ENCODE data around the gene RGMB. TPM values are rescaled to one million over a fixed set of nuclear protein-coding genes. Genes with fewer than 3 reads are reported as not detected.

Gene RGMB
- total RNA-seq (2022) (34.5 and 35.8 TPM in 2 replicates), Bru-seq, nascent RNA (percentile 92 among the genes with signal in this experiment), BruChase-seq, experiment 1, labeled RNA remaining after a 6-hour chase (percentile 69 among the genes with signal in this experiment), BruChase-seq, experiment 2, labeled RNA remaining after a 2-hour chase (percentile 90 among the genes with signal in this experiment)
- long read RNA-seq, transcript RGMB-207 (3 exons, 2,052 nt): major isoform, 11 of 18 reads
- long read RNA-seq, partial matches to known transcripts: 2 of 18 reads
- long read RNA-seq, other reads (novel, unspliced or antisense): 5 of 18 reads

- TF ChIP-seq CTCF (IDR thresholded peaks at IDR 0.05; ENCODE audit: unreplicated experiment): no peak
Observed at GRCh38 chr5:98773464-98774191, at the start of gene RGMB. Gene RGMB, plus strand, starts transcription at chr5:98773663. Its CDS starts 408 bp downstream, at chr5:98774071.

GRCh38 chr5:98726258-98726657 lies 47.2 kb upstream of the RGMB start:
- no peaks in the 10 kb centered on the region for H3K36me3 Mint-ChIP-seq (ENCODE audit: insufficient read depth, unreplicated experiment)
- H3K4me1 Mint-ChIP-seq (ENCODE audit: low read depth, unreplicated experiment): no peaks in the 10 kb centered on the region
- intact Hi-C loops (cut with micrococcal nuclease; ENCODE audit: unreplicated experiment): no loop called here
- BruUV-seq (replicated peaks): no TSS peak
- no peak overlapping the region for H3K4me3 Mint-ChIP-seq (ENCODE audit: low read depth, unreplicated experiment)
- no peaks in the 10 kb centered on the region for H3K27me3 Mint-ChIP-seq (ENCODE audit: unreplicated experiment)
- H3K9me3 Mint-ChIP-seq (ENCODE audit: low read depth, unreplicated experiment): no peaks in the 10 kb centered on the region
- CTCF ChIA-PET: interaction anchor here (0.7 kb wide), 1 partner anchor 34 kb away, joined by 3 read pairs; no protein-coding TSS in a partner anchor
- TF ChIP-seq CTCF (IDR thresholded peaks at IDR 0.05; ENCODE audit: unreplicated experiment): no peak
- H3K27ac Mint-ChIP-seq (ENCODE audit: unreplicated experiment): no peak overlapping the region
- DNase-seq: no peak

More at GRCh38 chr5:98773464-98774191, at the start of gene RGMB:
- no peaks in the 10 kb centered on the region for H3K9me3 Mint-ChIP-seq (ENCODE audit: low read depth, unreplicated experiment)
- BruUV-seq (replicated peaks): no TSS peak
- no peaks in the 10 kb centered on the region for H3K27me3 Mint-ChIP-seq (ENCODE audit: unreplicated experiment)
- peaks cover 73% of the 10 kb centered on the region for H3K36me3 Mint-ChIP-seq (ENCODE audit: insufficient read depth, unreplicated experiment)
- H3K27ac Mint-ChIP-seq (ENCODE audit: unreplicated experiment): peak within 1 kb of the TSS; percentile 70
- peak within 1 kb of the TSS; percentile 82 for H3K4me3 Mint-ChIP-seq (ENCODE audit: low read depth, unreplicated experiment)
- intact Hi-C loops (cut with micrococcal nuclease; ENCODE audit: unreplicated experiment): loop anchor here (1.0 to 10.0 kb wide), 5 partner anchors 54 to 1591 kb away; partner anchors contain the start of gene RIOK2
- DNase-seq: peak; percentile 99
- CTCF ChIA-PET: interaction anchor here (0.9 to 1.5 kb wide), 2 partner anchors 12 to 319 kb away, joined by 4 to 5 read pairs; no protein-coding TSS in a partner anchor
- peaks cover 47% of the 10 kb centered on the region for H3K4me1 Mint-ChIP-seq (ENCODE audit: low read depth, unreplicated experiment)

- TF ChIP-seq CTCF (IDR thresholded peaks at IDR 0.05; ENCODE audit: unreplicated experiment): no peak
- no peaks in the 10 kb centered on the region for H3K4me1 Mint-ChIP-seq (ENCODE audit: low read depth, unreplicated experiment)
- CTCF ChIA-PET: no interaction called here
- H3K27ac Mint-ChIP-seq (ENCODE audit: unreplicated experiment): no peak overlapping the region
- DNase-seq: no peak
- H3K9me3 Mint-ChIP-seq (ENCODE audit: low read depth, unreplicated experiment): no peaks in the 10 kb centered on the region
- no TSS peak for BruUV-seq (replicated peaks)
- intact Hi-C loops (cut with micrococcal nuclease; ENCODE audit: unreplicated experiment): no loop called here
- no peak overlapping the region for H3K4me3 Mint-ChIP-seq (ENCODE audit: low read depth, unreplicated experiment)
- H3K27me3 Mint-ChIP-seq (ENCODE audit: unreplicated experiment): no peaks in the 10 kb centered on the region
- H3K36me3 Mint-ChIP-seq (ENCODE audit: insufficient read depth, unreplicated experiment): no peaks in the 10 kb centered on the region
Observed at GRCh38 chr5:98727686-98728085, 45.8 kb upstream of the RGMB start.

- intact Hi-C loops (cut with micrococcal nuclease; ENCODE audit: unreplicated experiment): no loop called here
- no peak overlapping the region for H3K27ac Mint-ChIP-seq (ENCODE audit: unreplicated experiment)
- no peaks in the 10 kb centered on the region for H3K4me1 Mint-ChIP-seq (ENCODE audit: low read depth, unreplicated experiment)
- TF ChIP-seq CTCF (IDR thresholded peaks at IDR 0.05; ENCODE audit: unreplicated experiment): peak; percentile 28
- no peaks in the 10 kb centered on the region for H3K27me3 Mint-ChIP-seq (ENCODE audit: unreplicated experiment)
- no TSS peak for BruUV-seq (replicated peaks)
- DNase-seq: no peak
- H3K4me3 Mint-ChIP-seq (ENCODE audit: low read depth, unreplicated experiment): no peak overlapping the region
- no peaks in the 10 kb centered on the region for H3K36me3 Mint-ChIP-seq (ENCODE audit: insufficient read depth, unreplicated experiment)
- CTCF ChIA-PET: interaction anchor here (0.6 kb wide), 1 partner anchor 1671 kb away, joined by 3 read pairs; no protein-coding TSS in a partner anchor
- H3K9me3 Mint-ChIP-seq (ENCODE audit: low read depth, unreplicated experiment): peaks cover 3% of the 10 kb centered on the region
Observed at GRCh38 chr5:98734646-98735045, 38.8 kb upstream of the RGMB start.
